Body of pancreas (tissue), 4 donors: ENCODE data around the gene ZNF282.
"Not testable (repeated sequence)": the region's sequence is repeated elsewhere in the genome, so short reads cannot be mapped to it uniquely, and the experiment has no call there.

ENCODE experiments used
- POLR2A ChIP-seq, 3 donors: fragments of 450-650 bp; IDR thresholded peaks; one replicate each; pipeline ENCODE4 v1.6.1; 2016; ENCODE audit warnings: antibody characterized with exemption in 3 of 3, mild to moderate bottlenecking in 2 of 3
- TF ChIP-seq, protein P1 (sequence below), 7 experiments: fragments of 450-650 bp in 4 of 7; fragments of 200-600 bp in 3 of 7; sonication (generic) in 3 of 7; IDR thresholded peaks; one replicate each; pipeline ENCODE4 v1.5.1; 2016 to 2019; ENCODE audit warnings: antibody characterized with exemption in 7 of 7

DNA sequence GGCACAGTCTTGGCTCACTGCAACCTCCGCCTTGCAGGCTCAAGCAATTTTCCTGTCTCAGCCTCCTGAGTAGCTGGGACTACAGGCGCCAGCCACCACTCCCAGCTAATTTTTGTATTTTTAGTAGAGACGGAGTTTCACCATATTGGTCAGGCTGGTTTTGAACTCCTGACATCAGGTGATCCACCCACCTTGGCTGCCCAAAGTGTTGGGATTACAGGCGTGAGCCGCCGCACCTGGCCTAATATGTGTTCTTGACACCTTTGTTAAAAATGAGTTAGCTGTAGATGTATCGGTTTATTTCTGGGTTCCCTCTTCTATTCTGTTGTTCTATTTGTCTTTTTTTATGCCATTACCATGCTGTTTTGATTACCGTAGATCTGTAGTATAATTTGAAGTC lies 79.1 kb downstream of the ZNF282 start:
- TF ChIP-seq, protein P1, sequence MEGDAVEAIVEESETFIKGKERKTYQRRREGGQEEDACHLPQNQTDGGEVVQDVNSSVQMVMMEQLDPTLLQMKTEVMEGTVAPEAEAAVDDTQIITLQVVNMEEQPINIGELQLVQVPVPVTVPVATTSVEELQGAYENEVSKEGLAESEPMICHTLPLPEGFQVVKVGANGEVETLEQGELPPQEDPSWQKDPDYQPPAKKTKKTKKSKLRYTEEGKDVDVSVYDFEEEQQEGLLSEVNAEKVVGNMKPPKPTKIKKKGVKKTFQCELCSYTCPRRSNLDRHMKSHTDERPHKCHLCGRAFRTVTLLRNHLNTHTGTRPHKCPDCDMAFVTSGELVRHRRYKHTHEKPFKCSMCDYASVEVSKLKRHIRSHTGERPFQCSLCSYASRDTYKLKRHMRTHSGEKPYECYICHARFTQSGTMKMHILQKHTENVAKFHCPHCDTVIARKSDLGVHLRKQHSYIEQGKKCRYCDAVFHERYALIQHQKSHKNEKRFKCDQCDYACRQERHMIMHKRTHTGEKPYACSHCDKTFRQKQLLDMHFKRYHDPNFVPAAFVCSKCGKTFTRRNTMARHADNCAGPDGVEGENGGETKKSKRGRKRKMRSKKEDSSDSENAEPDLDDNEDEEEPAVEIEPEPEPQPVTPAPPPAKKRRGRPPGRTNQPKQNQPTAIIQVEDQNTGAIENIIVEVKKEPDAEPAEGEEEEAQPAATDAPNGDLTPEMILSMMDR (IDR thresholded peaks at IDR 0.05): not testable (repeated sequence)
- TF ChIP-seq POLR2A (IDR thresholded peaks at IDR 0.05): not testable (repeated sequence)
